COLO829 (cell line): Measurements from ENCODE around the gene TDG.
A peak's percentile ranks its signal among the peaks of the same experiment; 100 is the strongest.

ENCODE experiments used
- DNase-seq: peaks from one replicate; pipeline ENCODE4 v3.0.0; 2012; ENCODE audit warnings: low spot score

The TDG gene

GRCh38 chr12:103965590-103966504 lies at the start of gene TDG:
TSS of gene TDG (plus strand) at chr12:103965872. CDS start at chr12:103966038, 166 bp downstream.
- DNase-seq, result peak; percentile 90

GRCh38 chr12:103917873-103918272 lies 47.8 kb upstream of the TDG start:
- DNase-seq, result no peak

- no peak for DNase-seq
Observed at GRCh38 chr12:103924761-103925641, 40.7 kb upstream of the TDG start.

GRCh38 chr12:103928682-103929045 lies 37.0 kb upstream of the TDG start:
- DNase-seq, result no peak

- DNase-seq, result peak; percentile 91
Observed at GRCh38 chr12:103929046-103929783, 36.5 kb upstream of the TDG start.

GRCh38 chr12:103929784-103930033 lies 36.0 kb upstream of the TDG start:
- no peak for DNase-seq

GRCh38 chr12:103930034-103930786 lies 35.5 kb upstream of the TDG start, which contains the start of gene HSP90B1:
TSS of gene HSP90B1 (plus strand) at chr12:103930410. CDS start at chr12:103930516, 106 bp downstream.
- DNase-seq, result peak; percentile 98

GRCh38 chr12:103930787-103931735 lies 34.6 kb upstream of the TDG start:
- DNase-seq, result no peak

- no peak for DNase-seq
Observed at GRCh38 chr12:103933237-103933636, 32.4 kb upstream of the TDG start.

- DNase-seq, result no peak
Observed at GRCh38 chr12:103936679-103937078, 29.0 kb upstream of the TDG start.

GRCh38 chr12:103944964-103945363 lies 20.7 kb upstream of the TDG start:
- no peak for DNase-seq

GRCh38 chr12:103947871-103948555 lies 17.7 kb upstream of the TDG start:
- no peak for DNase-seq

- DNase-seq, result no peak
Observed at GRCh38 chr12:103948746-103949406, 16.8 kb upstream of the TDG start.

- DNase-seq, result no peak
Observed at GRCh38 chr12:103952497-103952896, 13.2 kb upstream of the TDG start.

GRCh38 chr12:103955811-103956508 lies 9.7 kb upstream of the TDG start:
- DNase-seq, result no peak

GRCh38 chr12:103956509-103957027 lies 9.1 kb upstream of the TDG start:
- DNase-seq, result peak; percentile 22

GRCh38 chr12:103957865-103958388 lies 7.7 kb upstream of the TDG start:
- no peak for DNase-seq

GRCh38 chr12:103958621-103959020 lies 7.1 kb upstream of the TDG start:
- no peak for DNase-seq
